Measurements from ENCODE around the gene PER1. TPM values are rescaled to one million over a fixed set of nuclear protein-coding genes. Genes with fewer than 3 reads are reported as not detected.

The PER1 gene
- total RNA-seq, 1 donor from 2014 or later, result 16.6 TPM

DNA sequence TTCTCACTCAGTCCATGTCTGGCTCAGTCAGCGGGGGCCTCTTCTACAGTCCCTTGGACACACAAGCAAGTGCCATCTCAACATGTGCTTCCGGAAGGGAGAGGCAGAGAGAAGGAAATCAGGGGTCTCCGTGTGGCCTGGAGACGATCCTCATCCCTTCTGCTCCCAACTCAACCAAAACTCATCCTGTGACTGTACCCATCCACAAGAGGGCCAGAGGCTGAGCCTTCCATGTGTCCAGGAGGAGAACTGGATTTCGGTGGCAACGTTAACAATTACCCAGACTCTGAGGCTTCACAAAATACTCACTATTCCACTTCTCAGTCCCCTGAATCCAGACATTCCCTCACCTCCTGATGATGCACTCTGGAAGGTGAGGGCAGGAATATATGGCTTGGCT is 56.8 kb downstream of the PER1 start:
- no peak for DNase-seq (ENCODE audit: low read depth)

DNA sequence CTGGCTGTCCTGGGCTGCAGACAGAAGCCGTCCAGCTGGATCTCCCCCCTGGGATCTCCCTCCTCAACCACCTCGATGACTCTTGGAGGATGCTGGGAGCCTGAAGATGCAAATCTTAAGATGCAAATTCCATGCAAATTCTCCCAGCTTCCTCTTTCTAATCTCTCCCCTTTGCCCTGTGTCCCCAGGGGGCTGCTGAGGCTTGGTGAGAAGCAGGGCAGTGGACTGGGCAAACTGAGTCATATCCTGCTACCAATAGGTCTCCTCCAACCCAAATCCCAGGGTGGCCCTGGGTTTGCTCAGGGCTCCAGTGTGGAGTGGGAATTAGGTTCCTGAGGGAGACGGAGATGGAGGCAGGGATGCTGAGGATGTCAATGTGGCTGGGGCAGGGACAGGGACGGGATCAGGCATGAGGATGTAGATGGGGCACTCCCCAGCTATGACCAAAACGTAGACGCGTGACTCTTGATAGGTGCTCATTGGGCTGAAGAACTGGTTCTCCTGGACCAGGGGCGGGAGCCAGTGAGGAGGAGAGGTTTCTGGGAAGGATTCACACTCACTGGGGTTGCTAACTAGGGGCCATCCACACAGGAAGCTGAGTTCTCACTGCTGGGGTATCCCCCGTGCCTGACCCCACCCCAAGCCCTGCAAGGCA is 61.0 kb downstream of the PER1 start:
- no peak for DNase-seq (ENCODE audit: low read depth)

MicroRNAs encoded within 50 kb of the gene (microRNA counts, 767-probe panel; counts per million panel counts)
- not detected for microRNA hsa-miR-4521

Small RNA genes within 50 kb of the gene (microRNA-seq; reads per million reads assigned to microRNA genes)
- 39.7 reads per million, percentile 45 among the genes with 10 or more reads in this experiment for gene MIR4521
- not detected for gene MIR6883

Other genes starting within 250 kb of the PER1 start
- 5.9 and 6.7 TPM in 2 replicates for gene RNF227, start 236.1 kb downstream of the PER1 start, total RNA-seq
- gene KCNAB3, start 222.5 kb downstream of the PER1 start, total RNA-seq, result 0.10 and 0.53 TPM in 2 replicates
- 27.8 and 28.6 TPM in 2 replicates for gene TRAPPC1, start 220.5 kb downstream of the PER1 start, total RNA-seq
- gene CNTROB, start 220.2 kb downstream of the PER1 start, total RNA-seq, result 11.3 and 14.1 TPM in 2 replicates
- not detected in 2 replicates for gene GUCY2D, start 149.8 kb downstream of the PER1 start, total RNA-seq
- not detected in 2 replicates for gene ALOX15B, start 113.3 kb downstream of the PER1 start, total RNA-seq
- gene ALOX12B, start 64.7 kb downstream of the PER1 start, total RNA-seq, result 0.16 and 0.40 TPM in 2 replicates
- gene ALOXE3, start 33.9 kb downstream of the PER1 start, total RNA-seq, result not detected in 2 replicates
- gene HES7, start 28.3 kb downstream of the PER1 start, total RNA-seq, result 0.16 and 0.53 TPM in 2 replicates
- 10.5 and 12.3 TPM in 2 replicates for gene VAMP2, start 10.5 kb upstream of the PER1 start, total RNA-seq
- 11.5 and 15.9 TPM in 2 replicates for gene TMEM107, start 24.0 kb upstream of the PER1 start, total RNA-seq
- 13.1 and 14.0 TPM in 2 replicates for gene BORCS6, start 37.8 kb upstream of the PER1 start, total RNA-seq
- gene AURKB, start 58.2 kb upstream of the PER1 start, total RNA-seq, result 1.3 and 2.0 TPM in 2 replicates
- gene CTC1, start 95.7 kb upstream of the PER1 start, total RNA-seq, result 2.9 and 3.8 TPM in 2 replicates
- gene PFAS, start 96.9 kb upstream of the PER1 start, total RNA-seq, result 16.1 and 20.6 TPM in 2 replicates
- 10.6 and 10.9 TPM in 2 replicates for gene RANGRF, start 136.3 kb upstream of the PER1 start, total RNA-seq
- gene SLC25A35, start 143.0 kb upstream of the PER1 start, total RNA-seq, result 1.1 and 2.0 TPM in 2 replicates
- not detected in 2 replicates for gene ARHGEF15, start 157.8 kb upstream of the PER1 start, total RNA-seq
- gene ODF4, start 187.4 kb upstream of the PER1 start, total RNA-seq, result not detected in 2 replicates
- gene RPL26, start 230.8 kb upstream of the PER1 start, total RNA-seq, result 2,711 and 2,984 TPM in 2 replicates
- not detected in 2 replicates for gene RNF222, start 245.4 kb upstream of the PER1 start, total RNA-seq

All from myocyte (in vitro differentiated cells).